Heart left ventricle (tissue), 16 donors: ENCODE measurements around the gene PSAT1. TPM values are rescaled to one million over a fixed set of nuclear protein-coding genes. Genes with fewer than 3 reads are reported as not detected.

Source experiments
- ATAC-seq, 4 donors: fragments of 200-7000 bp; cut with Tn5 transposase; one replicate each; pipeline ENCODE4 v1.9.1; 2020 to 2022; ENCODE audit warnings: moderate library complexity in 4 of 4, mild to moderate bottlenecking in 3 of 4, moderate number of reproducible peaks in 1 of 4
- DNase-seq, 5 donors: peaks; one replicate each; pipeline ENCODE4 v3.0.0-alpha.2; 2020
- H3K27ac ChIP-seq, 12 donors: fragments of 200-600 bp; sonication (generic) in 4 of 12; one replicate each; pipeline versions ENCODE4 v1.5.0 to v1.8.0; 2016 to 2022; ENCODE audit warnings: mild to moderate bottlenecking in 2 of 12
- H3K27me3 ChIP-seq, 9 donors: fragments of 200-600 bp; sonication (generic) in 2 of 9; one replicate each; pipeline versions ENCODE4 v1.5.1 to v1.8.0; 2016 to 2022; ENCODE audit warnings: mild to moderate bottlenecking in 3 of 9
- H3K36me3 ChIP-seq, 9 donors: fragments of 200-600 bp; sonication (generic) in 2 of 9; one replicate each; pipeline versions ENCODE4 v1.5.0 to v1.8.0; 2018 to 2022; ENCODE audit warnings: mild to moderate bottlenecking in 2 of 9
- H3K4me1 ChIP-seq, 12 donors: fragments of 200-600 bp; sonication (generic) in 4 of 12; one replicate each; pipeline versions ENCODE4 v1.5.0 to v1.8.0; 2016 to 2022; ENCODE audit warnings: mild to moderate bottlenecking in 3 of 12
- H3K4me3 ChIP-seq, 12 donors: fragments of 200-600 bp; sonication (generic) in 4 of 12; one replicate each; pipeline versions ENCODE4 v1.5.0 to v1.8.0; 2017 to 2022; ENCODE audit warnings: mild to moderate bottlenecking in 9 of 12, moderate library complexity in 4 of 12
- H3K9me3 ChIP-seq, 12 donors: fragments of 200-600 bp; sonication (generic) in 4 of 12; one replicate each; pipeline versions ENCODE4 v1.5.0 to v1.8.0; 2016 to 2022; ENCODE audit warnings: mild to moderate bottlenecking in 1 of 12
- CTCF ChIP-seq, 12 donors: fragments of 200-600 bp; sonication (generic) in 4 of 12; IDR thresholded peaks; one replicate each; pipeline versions ENCODE4 v1.5.0 to v1.8.0; 2018 to 2022; ENCODE audit warnings: antibody characterized with exemption in 12 of 12, mild to moderate bottlenecking in 5 of 12
- POLR2A ChIP-seq, 2 donors: fragments of 450-650 bp; IDR thresholded peaks; one replicate each; pipeline ENCODE4 v1.6.1; 2017; ENCODE audit warnings: antibody characterized with exemption in 2 of 2, mild to moderate bottlenecking in 2 of 2, moderate library complexity in 2 of 2
- WGBS, 4 donors: extraction: QIAGEN DNeasy Blood & Tissue Kit in 2 of 4; methylation state at CpG; one replicate each; pipeline versions ENCODE4 v1.1.5 to v1.1.7; 2013 to 2018; 5-methylcytosine and 5-hydroxymethylcytosine counted together
- intact Hi-C, 10 donors: fragments of 100-400 bp; cut with DNase I; formaldehyde crosslinking; loops; one replicate each; pipeline versions ENCODE4 v1.11.1 to v1.14.2; 2022
- polyA plus RNA-seq, 2 donors: library from polyadenylated mRNA; stranded (reverse); fragments of 200-250 nt; gene quantifications; one replicate each; pipeline ENCODE4 v1.2.3, GENCODE V29; 2013
- total RNA-seq, 9 donors: library from RNA; depleted of rRNA in 2 of 9; stranded (reverse); fragments of >200 nt in 2 of 9; fragmentation: NEBNext Ultra II Directional in 3 of 9; extraction: Animal tissue kit (Norgen Biotek cat#: 25700) in 3 of 9; gene quantifications; one replicate each; pipeline versions ENCODE4 v1.1.0 to v1.2.4, GENCODE V29; 2016 to 2023
- donor health status: ischemic (EF 13 %, LVEDD 7.1; RV severe dilation, severe dysfunction).
- donor health status: healthy with polysubstance abuse.
- donor health status: DM: no; HTN: yes; CAD: no.
- donor health status: DM: no; HTN: no; CAD: no.
- donor health status: ischemic (EF 25% LVEDD 6.9; RV normal size, moderate dysfunction).
- donor health status: ischemic (EF 25% LVEDD 5.7; RV mildly dilated, moderate dysfunction).
- donor health status: healthy.
- donor health status: DM: yes; HTN: yes; CAD: no.
- donor health status: ischemic (EF 35%, LVEDD 5.7; RV mildly dilated, moderate dysfunction).
- donor health status: nonischemic (EF 11% LVEDD 7.7; RV severe dilation, severe dysfunction).
- donor health status: DM: yes; HTN: yes; CAD: no.
- donor health status: PGD.
- donor health status: ischemic (EF 29% LVEDD 5.4; RV normal size, mild dysfunction).
- donor health status: nonischemic (EF 23%, LVEDD 6.1; RV moderate dilation, normal function).

Gene PSAT1
- total and polyA plus RNA-seq, 11 donors: 0.20 to 3.1 (median 0.62) TPM

GRCh38 chr9:78358329-78359051 is 61.6 kb downstream of the PSAT1 start:
- 88 to 93% (median 91%) methylated on average over 17 of the region's 17 CpGs for WGBS, 4 donors
- no peaks in the 10 kb centered on the region for H3K36me3 ChIP-seq
- H3K9me3 ChIP-seq: no peaks in the 10 kb centered on the region
- intact Hi-C loops: no loop called here
- no peak overlapping the region for H3K4me3 ChIP-seq
- TF ChIP-seq CTCF (IDR thresholded peaks at IDR 0.05) (no peak), POLR2A (IDR thresholded peaks at IDR 0.05) (no peak)
- no peaks in the 10 kb centered on the region for H3K4me1 ChIP-seq
- peaks cover 0 to 6% (median 0%) of the 10 kb centered on the region in 9 donors for H3K27me3 ChIP-seq
- no peak overlapping the region for H3K27ac ChIP-seq
- ATAC-seq (no peak), DNase-seq (peak in 1 of 5 donors; percentile 26)

GRCh38 chr9:78363221-78363620 is 66.3 kb downstream of the PSAT1 start:
- no peaks in the 10 kb centered on the region for H3K9me3 ChIP-seq
- peak overlapping the region in 1 of 12 donors; percentile 17 for H3K27ac ChIP-seq
- no peak for TF ChIP-seq CTCF (IDR thresholded peaks at IDR 0.05)
- TF ChIP-seq POLR2A (IDR thresholded peaks at IDR 0.05): no peak
- peaks cover 0 to 6% (median 0%) of the 10 kb centered on the region in 9 donors for H3K27me3 ChIP-seq
- ATAC-seq (peak in 2 of 4 donors; percentile 56 to 70), DNase-seq (peak in 1 of 5 donors; percentile 30)
- no peaks in the 10 kb centered on the region for H3K4me1 ChIP-seq
- H3K4me3 ChIP-seq: no peak overlapping the region
- WGBS, 4 donors: 50 to 80% (median 64%) methylated on average over 3 of the region's 3 CpGs
- H3K36me3 ChIP-seq: no peaks in the 10 kb centered on the region
- intact Hi-C loops: loop anchor here in 1 of 10 donors (10.0 kb wide), 1 partner anchor 98 kb away; no protein-coding TSS in a partner anchor

- intact Hi-C loops: loop anchor here in 3 of 10 donors (5.0 to 10.0 kb wide), 2 partner anchors 101 to 104 kb away; no protein-coding TSS in a partner anchor
Observed at GRCh38 chr9:78365748-78366697, 69.1 kb downstream of the PSAT1 start.

More at GRCh38 chr9:78365748-78366697, 69.1 kb downstream of the PSAT1 start:
- H3K4me3 ChIP-seq: no peak overlapping the region
- WGBS, 4 donors: 51 to 64% (median 60%) methylated on average over 4 of the region's 4 CpGs
- H3K27ac ChIP-seq: no peak overlapping the region
- DNase-seq: no peak
- no peak for ATAC-seq
- H3K9me3 ChIP-seq: no peaks in the 10 kb centered on the region
- H3K27me3 ChIP-seq: peaks cover 0 to 21% (median 0%) of the 10 kb centered on the region in 9 donors
- TF ChIP-seq CTCF (IDR thresholded peaks at IDR 0.05) (peak in 9 of 12 donors; percentile 7 to 56 (median 33)), POLR2A (IDR thresholded peaks at IDR 0.05) (no peak)
- H3K36me3 ChIP-seq: no peaks in the 10 kb centered on the region
- no peaks in the 10 kb centered on the region for H3K4me1 ChIP-seq
